Skeletal muscle tissue (tissue), 4 donors: ENCODE measurements around the gene DSN1. TPM values are rescaled to one million over a fixed set of nuclear protein-coding genes. Genes with fewer than 3 reads are reported as not detected.
"Not testable (repeated sequence)": the region's sequence is repeated elsewhere in the genome, so short reads cannot be mapped to it uniquely, and the experiment has no call there.

Experiments used
- H3K27ac ChIP-seq: one replicate; pipeline ENCODE4 v1.7.0; 2013; ENCODE audit warnings: mild to moderate bottlenecking, low read depth, low read length, inconsistent platforms
- H3K27me3 ChIP-seq, 3 donors: one replicate each; pipeline ENCODE4 v1.7.0; 2013; ENCODE audit warnings: low read length in 3 of 3; ENCODE audit not compliant: control insufficient read depth in 3 of 3, insufficient read depth in 3 of 3
- H3K36me3 ChIP-seq, 3 donors: one replicate each; pipeline ENCODE4 v1.7.0; 2013; ENCODE audit warnings: low read length in 3 of 3; ENCODE audit not compliant: control insufficient read depth in 3 of 3, insufficient read depth in 3 of 3
- H3K4me1 ChIP-seq, 3 donors: one replicate each; pipeline ENCODE4 v1.7.0; 2013; ENCODE audit warnings: low read length in 3 of 3, mild to moderate bottlenecking in 3 of 3; ENCODE audit not compliant: control insufficient read depth in 3 of 3, insufficient read depth in 3 of 3
- H3K4me3 ChIP-seq, 3 donors: one replicate each; pipeline ENCODE4 v1.7.0; 2013; ENCODE audit warnings: low read length in 3 of 3
- H3K9ac ChIP-seq, 3 donors: one replicate each; pipeline ENCODE4 v1.7.0; 2013; ENCODE audit warnings: low read length in 3 of 3, mild to moderate bottlenecking in 3 of 3, moderate library complexity in 2 of 3, low read depth in 1 of 3
- H3K9me3 ChIP-seq, 3 donors: one replicate each; pipeline ENCODE4 v1.7.0; 2013; ENCODE audit warnings: low read length in 3 of 3; ENCODE audit not compliant: control insufficient read depth in 3 of 3
- total RNA-seq: library from RNA; depleted of rRNA; stranded (reverse); fragments of >200 nt; gene quantifications from one replicate; pipeline ENCODE4 v1.2.3, GENCODE V29; 2014
- donor health status: Osteomylitis.

The DSN1 gene
- total RNA-seq, 1 donor from 2014 or later, result 5.7 TPM

- peaks cover 12 to 28% (median 16%) of the 10 kb centered on the region in 3 donors for H3K36me3 ChIP-seq
Observed at GRCh38 chr20:36815454-36816091, 42.0 kb upstream of the DSN1 start.

GRCh38 chr20:36812594-36813463 lies 39.3 kb upstream of the DSN1 start:
- Histone ChIP-seq H3K27me3 (no peaks in the 10 kb centered on the region), H3K9me3 (no peaks in the 10 kb centered on the region), H3K27ac (no peak overlapping the region), H3K4me1 (peaks cover 0 to 2% (median 0%) of the 10 kb centered on the region in 3 donors), H3K9ac (no peak overlapping the region), H3K4me3 (no peak overlapping the region), H3K36me3 (peaks cover 18 to 45% (median 30%) of the 10 kb centered on the region in 3 donors)

More at GRCh38 chr20:36815454-36816091, 42.0 kb upstream of the DSN1 start:
- Histone ChIP-seq H3K27me3 (no peaks in the 10 kb centered on the region), H3K9ac (no peak overlapping the region), H3K9me3 (no peaks in the 10 kb centered on the region), H3K27ac (no peak overlapping the region), H3K4me3 (no peak overlapping the region), H3K4me1 (peaks cover 2 to 11% (median 7%) of the 10 kb centered on the region in 3 donors)

- H3K27ac ChIP-seq, result no peak overlapping the region
- peaks cover 14 to 55% (median 32%) of the 10 kb centered on the region in 3 donors for H3K36me3 ChIP-seq
- H3K4me3 ChIP-seq, result no peak overlapping the region
Observed at GRCh38 chr20:36808317-36809257, 35.0 kb upstream of the DSN1 start.

GRCh38 chr20:36806049-36806448 lies 32.5 kb upstream of the DSN1 start:
- H3K9me3 ChIP-seq, result no peaks in the 10 kb centered on the region
- no peaks in the 10 kb centered on the region for H3K4me1 ChIP-seq
- no peak overlapping the region for H3K4me3 ChIP-seq
- H3K27ac ChIP-seq, result no peak overlapping the region
- H3K36me3 ChIP-seq, result peaks cover 22 to 55% (median 39%) of the 10 kb centered on the region in 3 donors
- no peak overlapping the region for H3K9ac ChIP-seq
- no peaks in the 10 kb centered on the region for H3K27me3 ChIP-seq

More at GRCh38 chr20:36808317-36809257, 35.0 kb upstream of the DSN1 start:
- Histone ChIP-seq H3K9ac (no peak overlapping the region), H3K4me1 (no peaks in the 10 kb centered on the region), H3K9me3 (no peaks in the 10 kb centered on the region), H3K27me3 (no peaks in the 10 kb centered on the region)

- H3K27ac ChIP-seq, result no peak overlapping the region
- no peaks in the 10 kb centered on the region for H3K27me3 ChIP-seq
- H3K4me3 ChIP-seq, result no peak overlapping the region
- peaks cover 25 to 59% (median 40%) of the 10 kb centered on the region in 3 donors for H3K36me3 ChIP-seq
- no peaks in the 10 kb centered on the region for H3K4me1 ChIP-seq
- no peak overlapping the region for H3K9ac ChIP-seq
- no peaks in the 10 kb centered on the region for H3K9me3 ChIP-seq
Observed at GRCh38 chr20:36805396-36805795, 31.8 kb upstream of the DSN1 start.

- H3K4me1 ChIP-seq, result no peaks in the 10 kb centered on the region
- no peak overlapping the region for H3K4me3 ChIP-seq
- peaks cover 25 to 63% (median 38%) of the 10 kb centered on the region in 3 donors for H3K36me3 ChIP-seq
- no peaks in the 10 kb centered on the region for H3K27me3 ChIP-seq
- H3K27ac ChIP-seq, result no peak overlapping the region
- H3K9ac ChIP-seq, result no peak overlapping the region
- H3K9me3 ChIP-seq, result no peaks in the 10 kb centered on the region
Observed at GRCh38 chr20:36804425-36804824, 30.9 kb upstream of the DSN1 start.

GRCh38 chr20:36802326-36803222 lies 29.0 kb upstream of the DSN1 start:
- no peaks in the 10 kb centered on the region for H3K9me3 ChIP-seq
- no peaks in the 10 kb centered on the region for H3K27me3 ChIP-seq
- H3K4me1 ChIP-seq, result no peaks in the 10 kb centered on the region
- peaks cover 27 to 60% (median 29%) of the 10 kb centered on the region in 3 donors for H3K36me3 ChIP-seq
- no peak overlapping the region for H3K27ac ChIP-seq
- no peak overlapping the region for H3K4me3 ChIP-seq
- H3K9ac ChIP-seq, result no peak overlapping the region

- Histone ChIP-seq H3K27ac (no peak overlapping the region), H3K36me3 (peaks cover 32 to 66% (median 35%) of the 10 kb centered on the region in 3 donors), H3K9me3 (no peaks in the 10 kb centered on the region)
Observed at GRCh38 chr20:36800410-36800809, 26.8 kb upstream of the DSN1 start.

GRCh38 chr20:36799313-36799712 lies 25.8 kb upstream of the DSN1 start:
- H3K27me3 ChIP-seq, H3K4me1 ChIP-seq, H3K4me3 ChIP-seq, H3K9me3 ChIP-seq, H3K27ac ChIP-seq, H3K9ac ChIP-seq: not testable (repeated sequence)
- H3K36me3 ChIP-seq, result peaks cover 27 to 58% (median 32%) of the 10 kb centered on the region in 3 donors

More at GRCh38 chr20:36800410-36800809, 26.8 kb upstream of the DSN1 start:
- Histone ChIP-seq H3K9ac (no peak overlapping the region), H3K27me3 (no peaks in the 10 kb centered on the region), H3K4me3 (no peak overlapping the region), H3K4me1 (no peaks in the 10 kb centered on the region)
